ENCODE measurements around the gene ACOT7.
A peak's percentile ranks its signal among the peaks of the same experiment; 100 is the strongest.

The ACOT7 gene

GRCh38 chr1:6225651-6226050 lies 167.9 kb downstream of the ACOT7 start:
- no peak for TF ChIP-seq CEBPB (IDR thresholded peaks at IDR 0.05)
- TF ChIP-seq YY1 (IDR thresholded peaks at IDR 0.05; ENCODE audit: low read depth) = no peak

- no peak for TF ChIP-seq RAD21 (IDR thresholded peaks at IDR 0.05; ENCODE audit: low read depth)
- TF ChIP-seq TEAD4 (IDR thresholded peaks at IDR 0.05) = peak; percentile 52; the same call in 1 of the 2 replicates
These were observed 168.8 kb downstream of the ACOT7 start for GRCh38 chr1:6224718-6225117.

- TF ChIP-seq REST (IDR thresholded peaks at IDR 0.05; ENCODE audit: low read depth) = no peak
- no peak for TF ChIP-seq FOXM1 (IDR thresholded peaks at IDR 0.05; ENCODE audit: borderline replicate concordance, low read depth)
- no peak for TF ChIP-seq EP300 (IDR thresholded peaks at IDR 0.05; ENCODE audit: borderline replicate concordance)
- TF ChIP-seq, protein P1, sequence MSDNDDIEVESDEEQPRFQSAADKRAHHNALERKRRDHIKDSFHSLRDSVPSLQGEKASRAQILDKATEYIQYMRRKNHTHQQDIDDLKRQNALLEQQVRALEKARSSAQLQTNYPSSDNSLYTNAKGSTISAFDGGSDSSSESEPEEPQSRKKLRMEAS (IDR thresholded peaks at IDR 0.05) = no peak
- no peak for TF ChIP-seq RAD21 (IDR thresholded peaks at IDR 0.05; ENCODE audit: low read depth)
- no peak for TF ChIP-seq CREB1 (IDR thresholded peaks at IDR 0.05; ENCODE audit: low read depth)
- TF ChIP-seq TCF12 (IDR thresholded peaks at IDR 0.05; ENCODE audit: low read depth) = no peak
- TF ChIP-seq NFIC (IDR thresholded peaks at IDR 0.05) = no peak
- TF ChIP-seq YY1 (IDR thresholded peaks at IDR 0.05; ENCODE audit: low read depth) = no peak
- no peak for TF ChIP-seq TEAD4 (IDR thresholded peaks at IDR 0.05)
- no peak for TF ChIP-seq USF1 (IDR thresholded peaks at IDR 0.05)
- no peak for TF ChIP-seq TAF1 (IDR thresholded peaks at IDR 0.05; ENCODE audit: low read depth)
- no peak for TF ChIP-seq EGR1 (IDR thresholded peaks at IDR 0.05)
- TF ChIP-seq ZBTB7A (IDR thresholded peaks at IDR 0.05; ENCODE audit: low read depth) = no peak
These were observed 169.9 kb downstream of the ACOT7 start for GRCh38 chr1:6223617-6224016.

- TF ChIP-seq REST (IDR thresholded peaks at IDR 0.05; ENCODE audit: low read depth) (no peak), YY1 (IDR thresholded peaks at IDR 0.05; ENCODE audit: low read depth) (no peak), EP300 (IDR thresholded peaks at IDR 0.05; ENCODE audit: borderline replicate concordance) (no peak), NFIC (IDR thresholded peaks at IDR 0.05) (no peak)
These were observed 170.9 kb downstream of the ACOT7 start for GRCh38 chr1:6222636-6223035.

- TF ChIP-seq REST (IDR thresholded peaks at IDR 0.05; ENCODE audit: low read depth) (no peak), TAF1 (IDR thresholded peaks at IDR 0.05; ENCODE audit: low read depth) (no peak), TCF12 (IDR thresholded peaks at IDR 0.05; ENCODE audit: low read depth) (no peak), EP300 (IDR thresholded peaks at IDR 0.05; ENCODE audit: borderline replicate concordance) (no peak), TEAD4 (IDR thresholded peaks at IDR 0.05) (no peak), CREB1 (IDR thresholded peaks at IDR 0.05; ENCODE audit: low read depth) (no peak)
These were observed 172.3 kb downstream of the ACOT7 start for GRCh38 chr1:6221210-6221784.

DNA sequence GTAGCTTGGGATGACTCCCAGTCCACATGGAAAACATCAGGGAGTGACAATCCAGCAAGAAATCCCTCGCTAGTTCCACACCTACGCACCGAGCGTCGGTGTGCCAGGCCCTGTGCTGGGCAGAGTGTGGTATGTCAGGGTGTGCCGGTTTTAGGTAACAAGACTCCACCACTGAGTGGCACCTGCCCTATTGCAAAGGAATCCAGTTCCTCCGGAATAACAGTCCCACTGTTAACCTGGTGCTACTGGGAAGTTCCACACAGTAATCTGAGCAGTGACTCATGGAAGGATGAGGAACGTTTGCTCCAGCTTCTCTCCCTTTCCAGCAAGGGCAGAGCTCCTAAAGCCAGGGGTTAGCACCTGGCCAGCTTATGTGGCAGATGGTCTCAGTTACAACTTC lies 173.3 kb downstream of the ACOT7 start:
- TF ChIP-seq USF1 (IDR thresholded peaks at IDR 0.05) (peak; percentile 41), YY1 (IDR thresholded peaks at IDR 0.05; ENCODE audit: low read depth) (no peak), TCF12 (IDR thresholded peaks at IDR 0.05; ENCODE audit: low read depth) (peak; percentile 78), NFIC (IDR thresholded peaks at IDR 0.05) (peak; percentile 56; the same call in 1 of the 2 replicates), CREB1 (IDR thresholded peaks at IDR 0.05; ENCODE audit: low read depth) (no peak), ZBTB7A (IDR thresholded peaks at IDR 0.05; ENCODE audit: low read depth) (no peak), RAD21 (IDR thresholded peaks at IDR 0.05; ENCODE audit: low read depth) (no peak; the same call in 1 of the 2 replicates), EGR1 (IDR thresholded peaks at IDR 0.05) (peak; percentile 71), TAF1 (IDR thresholded peaks at IDR 0.05; ENCODE audit: low read depth) (no peak), TEAD4 (IDR thresholded peaks at IDR 0.05) (peak; percentile 90), FOXM1 (IDR thresholded peaks at IDR 0.05; ENCODE audit: borderline replicate concordance, low read depth) (no peak; the same call in 1 of the 2 replicates), EP300 (IDR thresholded peaks at IDR 0.05; ENCODE audit: borderline replicate concordance) (peak; percentile 76; the same call in 1 of the 2 replicates), CEBPB (IDR thresholded peaks at IDR 0.05) (no peak), REST (IDR thresholded peaks at IDR 0.05; ENCODE audit: low read depth) (no peak)
- TF ChIP-seq, protein P1 (IDR thresholded peaks at IDR 0.05) = peak; percentile 85
